ENCODE data around the gene TENM3.

- TF ChIP-seq, protein P1, sequence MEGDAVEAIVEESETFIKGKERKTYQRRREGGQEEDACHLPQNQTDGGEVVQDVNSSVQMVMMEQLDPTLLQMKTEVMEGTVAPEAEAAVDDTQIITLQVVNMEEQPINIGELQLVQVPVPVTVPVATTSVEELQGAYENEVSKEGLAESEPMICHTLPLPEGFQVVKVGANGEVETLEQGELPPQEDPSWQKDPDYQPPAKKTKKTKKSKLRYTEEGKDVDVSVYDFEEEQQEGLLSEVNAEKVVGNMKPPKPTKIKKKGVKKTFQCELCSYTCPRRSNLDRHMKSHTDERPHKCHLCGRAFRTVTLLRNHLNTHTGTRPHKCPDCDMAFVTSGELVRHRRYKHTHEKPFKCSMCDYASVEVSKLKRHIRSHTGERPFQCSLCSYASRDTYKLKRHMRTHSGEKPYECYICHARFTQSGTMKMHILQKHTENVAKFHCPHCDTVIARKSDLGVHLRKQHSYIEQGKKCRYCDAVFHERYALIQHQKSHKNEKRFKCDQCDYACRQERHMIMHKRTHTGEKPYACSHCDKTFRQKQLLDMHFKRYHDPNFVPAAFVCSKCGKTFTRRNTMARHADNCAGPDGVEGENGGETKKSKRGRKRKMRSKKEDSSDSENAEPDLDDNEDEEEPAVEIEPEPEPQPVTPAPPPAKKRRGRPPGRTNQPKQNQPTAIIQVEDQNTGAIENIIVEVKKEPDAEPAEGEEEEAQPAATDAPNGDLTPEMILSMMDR (IDR thresholded peaks at IDR 0.05) = no peak
- TF ChIP-seq POLR2AphosphoS5 (IDR thresholded peaks at IDR 0.05) (no peak), POLR2A (IDR thresholded peaks at IDR 0.05) (no peak)
Measured at GRCh38 chr4:182799515-182800215, 556.5 kb downstream of the TENM3 start.
